ENCODE results near the gene SEMA4D. TPM values are rescaled to one million over a fixed set of nuclear protein-coding genes. Genes with fewer than 3 reads are reported as not detected.

SEMA4D gene
- total and polyA plus RNA-seq, 2 of the 13 experiments (the other 11 are each of a cell fraction or from before 2014, with no cell fraction given) = 0.13 to 0.16 TPM

GRCh38 chr9:89311346-89312221 is 186.3 kb downstream of the SEMA4D start (continued):
- TF ChIP-seq ZBED4 (CRISPR knock-in tag; IDR thresholded peaks at IDR 0.05; ENCODE audit: borderline replicate concordance) (no peak), RAD51 (IDR thresholded peaks at IDR 0.05; ENCODE audit: borderline replicate concordance) (no peak), FOXO4 (CRISPR knock-in tag; conservative IDR thresholded peaks at IDR 0.05) (no peak), ZSCAN21 (CRISPR knock-in tag; IDR thresholded peaks at IDR 0.05; ENCODE audit: borderline replicate concordance) (no peak), CERS6 (CRISPR knock-in tag; IDR thresholded peaks at IDR 0.05) (no peak), ARNT (IDR thresholded peaks at IDR 0.05) (no peak), HHEX (CRISPR knock-in tag; IDR thresholded peaks at IDR 0.05) (no peak), ZBTB8A (CRISPR knock-in tag; IDR thresholded peaks at IDR 0.05; ENCODE audit: borderline replicate concordance, low read depth) (no peak), ZNF547 (CRISPR knock-in tag; IDR thresholded peaks at IDR 0.05) (no peak), SP4 (CRISPR knock-in tag; IDR thresholded peaks at IDR 0.05) (no peak), ZNF276 (CRISPR knock-in tag; IDR thresholded peaks at IDR 0.05; ENCODE audit: low read depth) (no peak), ZNF589 (CRISPR knock-in tag; conservative IDR thresholded peaks at IDR 0.05) (no peak), ZNF282 (IDR thresholded peaks at IDR 0.05; ENCODE audit: partially characterized antibody) (no peak), KDM5B (CRISPR knock-in tag; IDR thresholded peaks at IDR 0.05; ENCODE audit: borderline replicate concordance) (no peak), ZNF350 (CRISPR knock-in tag; IDR thresholded peaks at IDR 0.05; ENCODE audit: borderline replicate concordance, low read depth) (no peak), MBNL3 (CRISPR knock-in tag; conservative IDR thresholded peaks at IDR 0.05) (no peak), STAG1 (CRISPR knock-in tag; IDR thresholded peaks at IDR 0.05) (no peak), ZBTB42 (CRISPR knock-in tag; IDR thresholded peaks at IDR 0.05) (no peak), NR0B2 (CRISPR knock-in tag; IDR thresholded peaks at IDR 0.05) (peak; percentile 7; the same call in 1 of the 2 replicates), ZNF354B (CRISPR knock-in tag; IDR thresholded peaks at IDR 0.05) (no peak), KDM4B (CRISPR knock-in tag; IDR thresholded peaks at IDR 0.05) (no peak), ZIK1 (CRISPR knock-in tag; IDR thresholded peaks at IDR 0.05; ENCODE audit: borderline replicate concordance, low read depth) (no peak)
